ENCODE data around the gene MAN1B1.

MAN1B1 gene

GRCh38 chr9:137056739-137057415 is 29.9 kb upstream of the MAN1B1 start:
- TF ChIP-seq TAF1 (IDR thresholded peaks at IDR 0.05; ENCODE audit: borderline replicate concordance, insufficient read depth, low read length), result no peak
- no peak for TF ChIP-seq FOXP2 (optimal IDR thresholded peaks at IDR 0.05; ENCODE audit: borderline replicate concordance, extremely low read depth, extremely low read length, insufficient read depth)
- no peak for TF ChIP-seq REST (IDR thresholded peaks at IDR 0.05; ENCODE audit: insufficient read depth in 1 of 2, low read depth in 2 of 2, low read length in 2 of 2)
- TF ChIP-seq POLR2AphosphoS5 (IDR thresholded peaks at IDR 0.05; ENCODE audit: low read depth, low read length), result no peak
- TF ChIP-seq SIN3A (IDR thresholded peaks at IDR 0.05; ENCODE audit: borderline replicate concordance, insufficient read depth, low read length), result no peak

GRCh38 chr9:137057545-137057944 is 29.2 kb upstream of the MAN1B1 start:
- TF ChIP-seq POLR2AphosphoS5 (IDR thresholded peaks at IDR 0.05; ENCODE audit: low read depth, low read length), result no peak
- no peak for TF ChIP-seq REST (IDR thresholded peaks at IDR 0.05; ENCODE audit: insufficient read depth in 1 of 2, low read depth in 2 of 2, low read length in 2 of 2)
- no peak for TF ChIP-seq SIN3A (IDR thresholded peaks at IDR 0.05; ENCODE audit: borderline replicate concordance, insufficient read depth, low read length)
- no peak for TF ChIP-seq FOXP2 (optimal IDR thresholded peaks at IDR 0.05; ENCODE audit: borderline replicate concordance, extremely low read depth, extremely low read length, insufficient read depth)

- TF ChIP-seq REST (IDR thresholded peaks at IDR 0.05; ENCODE audit: insufficient read depth in 1 of 2, low read depth in 2 of 2, low read length in 2 of 2) (no peak), POLR2AphosphoS5 (IDR thresholded peaks at IDR 0.05; ENCODE audit: low read depth, low read length) (no peak), TAF1 (IDR thresholded peaks at IDR 0.05; ENCODE audit: borderline replicate concordance, insufficient read depth, low read length) (no peak)
These were observed 28.1 kb upstream of the MAN1B1 start for GRCh38 chr9:137058521-137059234.

- TF ChIP-seq SIN3A (IDR thresholded peaks at IDR 0.05; ENCODE audit: borderline replicate concordance, insufficient read depth, low read length) (no peak), REST (IDR thresholded peaks at IDR 0.05; ENCODE audit: insufficient read depth in 1 of 2, low read depth in 2 of 2, low read length in 2 of 2) (no peak), POLR2AphosphoS5 (IDR thresholded peaks at IDR 0.05; ENCODE audit: low read depth, low read length) (no peak), FOXP2 (optimal IDR thresholded peaks at IDR 0.05; ENCODE audit: borderline replicate concordance, extremely low read depth, extremely low read length, insufficient read depth) (no peak), TAF1 (IDR thresholded peaks at IDR 0.05; ENCODE audit: borderline replicate concordance, insufficient read depth, low read length) (no peak)
These were observed 24.4 kb upstream of the MAN1B1 start for GRCh38 chr9:137062384-137062783.
